ENCODE data around the gene ELAVL2.

DNA sequence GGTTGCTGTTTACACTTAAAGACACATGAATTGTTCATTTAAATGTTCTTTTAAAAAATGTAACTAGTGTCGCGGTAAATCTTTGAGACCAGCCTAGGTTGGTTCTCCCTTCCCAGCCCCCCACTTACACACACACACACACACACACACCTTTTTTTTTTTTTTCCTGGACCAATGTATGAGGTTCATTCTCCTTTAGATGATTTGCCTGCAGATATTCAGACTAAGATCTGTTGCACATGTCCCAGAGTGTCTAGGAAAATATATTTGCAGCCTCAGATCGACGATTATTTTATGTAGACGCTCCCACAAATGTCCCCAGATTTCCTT, 4.4 kb upstream of the ELAVL2 start:
- TF ChIP-seq POLR2A (IDR thresholded peaks at IDR 0.05; ENCODE audit: low read depth, low read length) (no peak), TAF1 (IDR thresholded peaks at IDR 0.05; ENCODE audit: borderline replicate concordance, low read depth, low read length) (no peak)
